Urinary bladder (tissue), 4 donors: ENCODE measurements around the gene DPEP3. TPM values are rescaled to one million over a fixed set of nuclear protein-coding genes. Genes with fewer than 3 reads are reported as not detected.
"Not testable (repeated sequence)": the region's sequence is repeated elsewhere in the genome, so short reads cannot be mapped to it uniquely, and the experiment has no call there.

ENCODE experiments used
- DNase-seq: peaks from one replicate; pipeline ENCODE4 v3.0.0-alpha.2; 2015; ENCODE audit errors: extremely low spot score
- H3K27ac ChIP-seq: one replicate; pipeline ENCODE4 v1.5.1; 2013; ENCODE audit warnings: low read depth, mild to moderate bottlenecking, moderate library complexity
- H3K36me3 ChIP-seq: one replicate; pipeline ENCODE4 v1.6.1; 2013; ENCODE audit warnings: mild to moderate bottlenecking, moderate library complexity; ENCODE audit not compliant: insufficient read depth
- H3K4me1 ChIP-seq: one replicate; pipeline ENCODE4 v1.6.1; 2013; ENCODE audit warnings: mild to moderate bottlenecking, moderate library complexity; ENCODE audit not compliant: insufficient read depth
- H3K4me3 ChIP-seq: one replicate; pipeline ENCODE4 v1.5.1; 2013; ENCODE audit warnings: low read depth, low read length
- WGBS: extraction: QIAGEN DNeasy Blood & Tissue Kit; methylation state at CpG from one replicate; pipeline ENCODE4 v1.1.7; 2013; 5-methylcytosine and 5-hydroxymethylcytosine counted together
- polyA plus RNA-seq: library from polyadenylated mRNA; stranded (reverse); fragments of 200-250 nt; gene quantifications from one replicate; pipeline ENCODE4 v1.2.3, GENCODE V29; 2013
- total RNA-seq: library from RNA; depleted of rRNA; stranded (reverse); fragments of >200 nt; gene quantifications from one replicate; pipeline ENCODE4 v1.2.3, GENCODE V29; 2014
- donor health status: healthy with polysubstance abuse.
- donor health status: healthy.

Gene DPEP3
- total and polyA plus RNA-seq, 2 donors, result 0.09 TPM; not detected in 1

GRCh38 chr16:67942200-67942509, 38.1 kb downstream of the DPEP3 start:
- H3K27ac ChIP-seq, result no peak overlapping the region
- DNase-seq, result no peak
- H3K4me1 ChIP-seq, result no peaks in the 10 kb centered on the region

GRCh38 chr16:67941469-67942199, 38.7 kb downstream of the DPEP3 start:
- WGBS, result 79% methylated on average over 9 of the region's 9 CpGs
- H3K4me1 ChIP-seq, result no peaks in the 10 kb centered on the region

More at GRCh38 chr16:67942200-67942509, 38.1 kb downstream of the DPEP3 start:
- Histone ChIP-seq H3K36me3 (no peaks in the 10 kb centered on the region), H3K4me3 (no peak overlapping the region)
- 76% methylated on average over 6 of the region's 6 CpGs for WGBS

GRCh38 chr16:67940446-67941089, 39.7 kb downstream of the DPEP3 start:
- DNase-seq, result no peak
- Histone ChIP-seq H3K4me3 (no peak overlapping the region), H3K36me3 (no peaks in the 10 kb centered on the region), H3K27ac (no peak overlapping the region), H3K4me1 (no peaks in the 10 kb centered on the region)
- WGBS, result 88% methylated on average over 5 of the region's 5 CpGs

More at GRCh38 chr16:67941469-67942199, 38.7 kb downstream of the DPEP3 start:
- no peak overlapping the region for H3K27ac ChIP-seq
- no peak overlapping the region for H3K4me3 ChIP-seq
- no peaks in the 10 kb centered on the region for H3K36me3 ChIP-seq
- DNase-seq, result no peak

GRCh38 chr16:67939507-67940445, 40.5 kb downstream of the DPEP3 start:
- 78% methylated on average over 33 of the region's 33 CpGs for WGBS
- no peak overlapping the region for H3K4me3 ChIP-seq
- H3K36me3 ChIP-seq, result no peaks in the 10 kb centered on the region
- H3K4me1 ChIP-seq, result no peaks in the 10 kb centered on the region
- DNase-seq, result no peak
- H3K27ac ChIP-seq, result no peak overlapping the region

GRCh38 chr16:67937713-67938112, 42.6 kb downstream of the DPEP3 start:
- not testable (repeated sequence) for DNase-seq, H3K27ac ChIP-seq, H3K36me3 ChIP-seq, H3K4me3 ChIP-seq, H3K4me1 ChIP-seq
- 91% methylated on average over 5 of the region's 5 CpGs for WGBS

- Histone ChIP-seq H3K27ac (peak overlapping the region; percentile 96), H3K4me3 (peak overlapping the region; percentile 83), H3K4me1 (no peaks in the 10 kb centered on the region), H3K36me3 (no peaks in the 10 kb centered on the region)
- no peak for DNase-seq
- 48% methylated on average over 6 of the region's 6 CpGs for WGBS
These were observed 43.3 kb downstream of the DPEP3 start for GRCh38 chr16:67936880-67937605.

- under 1% methylated on average over 54 of the region's 54 CpGs for WGBS
- H3K4me1 ChIP-seq, result no peaks in the 10 kb centered on the region
- H3K4me3 ChIP-seq, result peak within 1 kb of the TSS; percentile 83
- H3K27ac ChIP-seq, result peak within 1 kb of the TSS; percentile 96
- H3K36me3 ChIP-seq, result no peaks in the 10 kb centered on the region
- DNase-seq, result peak; percentile 2
These were observed 44.0 kb downstream of the DPEP3 start, which contains the start of gene PSMB10 for GRCh38 chr16:67936124-67936879. PSMB10 (minus strand) TSS chr16:67936850; CDS start chr16:67936749, 101 bp downstream.

GRCh38 chr16:67935402-67936123, 44.7 kb downstream of the DPEP3 start:
- Histone ChIP-seq H3K36me3 (no peaks in the 10 kb centered on the region), H3K4me1 (no peaks in the 10 kb centered on the region), H3K4me3 (peak overlapping the region; percentile 83), H3K27ac (peak overlapping the region; percentile 96)
- 2% methylated on average over 55 of the region's 55 CpGs for WGBS
- DNase-seq, result peak; percentile 89

GRCh38 chr16:67935101-67935401, 45.2 kb downstream of the DPEP3 start:
- 17% methylated on average over 13 of the region's 13 CpGs for WGBS
- Histone ChIP-seq H3K36me3 (no peaks in the 10 kb centered on the region), H3K27ac (no peak overlapping the region), H3K4me3 (peak overlapping the region; percentile 83), H3K4me1 (no peaks in the 10 kb centered on the region)
- DNase-seq, result no peak

- DNase-seq, result no peak
- Histone ChIP-seq H3K4me1 (no peaks in the 10 kb centered on the region), H3K27ac (no peak overlapping the region), H3K4me3 (no peak overlapping the region), H3K36me3 (no peaks in the 10 kb centered on the region)
- 39% methylated on average over 13 of the region's 13 CpGs for WGBS
These were observed 45.8 kb downstream of the DPEP3 start for GRCh38 chr16:67934306-67935100.

GRCh38 chr16:67933805-67934204, 46.5 kb downstream of the DPEP3 start:
- Histone ChIP-seq H3K36me3 (no peaks in the 10 kb centered on the region), H3K27ac (no peak overlapping the region), H3K4me3 (no peak overlapping the region), H3K4me1 (no peaks in the 10 kb centered on the region)
- DNase-seq, result no peak
- 86% methylated on average over 7 of the region's 7 CpGs for WGBS

GRCh38 chr16:67932462-67932840, 47.8 kb downstream of the DPEP3 start:
- no peaks in the 10 kb centered on the region for H3K36me3 ChIP-seq
- no peak overlapping the region for H3K4me3 ChIP-seq
- no peak overlapping the region for H3K27ac ChIP-seq
- WGBS, result 95% methylated on average over 4 of the region's 4 CpGs
- H3K4me1 ChIP-seq, result no peaks in the 10 kb centered on the region
- no peak for DNase-seq
